Subcutaneous adipose tissue (tissue), 4 donors: ENCODE results near the gene QRICH2. TPM values are rescaled to one million over a fixed set of nuclear protein-coding genes. Genes with fewer than 3 reads are reported as not detected.

Source experiments
- CTCF ChIP-seq: fragments of 450-650 bp; IDR thresholded peaks from one replicate; pipeline ENCODE4 v1.5.1; 2016; ENCODE audit warnings: low read depth, mild to moderate bottlenecking, control low read depth, antibody characterized with exemption, moderate library complexity
- total RNA-seq, 4 donors: library from RNA; depleted of rRNA; stranded (reverse); fragments of >200 nt; gene quantifications; one replicate each; pipeline ENCODE4 v1.1.0, GENCODE V29; 2016

Gene QRICH2
- total RNA-seq, 4 donors from 2014 or later, result 0.33 to 2.2 (median 1.4) TPM

GRCh38 chr17:76270770-76271668, 37.1 kb downstream of the QRICH2 start:
- no peak for TF ChIP-seq CTCF

- no peak for TF ChIP-seq CTCF
Measured at GRCh38 chr17:76270127-76270592, 37.9 kb downstream of the QRICH2 start.

- TF ChIP-seq CTCF, result no peak
Measured at GRCh38 chr17:76268991-76269981, 38.8 kb downstream of the QRICH2 start.

- no peak for TF ChIP-seq CTCF
Measured at GRCh38 chr17:76268015-76268749, 39.9 kb downstream of the QRICH2 start.

GRCh38 chr17:76267051-76267576, 41.0 kb downstream of the QRICH2 start:
- TF ChIP-seq CTCF, result no peak

- TF ChIP-seq CTCF, result no peak
Measured at GRCh38 chr17:76266244-76266938, 41.7 kb downstream of the QRICH2 start.
